PC-9 (cell line): ENCODE results near the gene BCL2L1.

Source experiments
- CTCF ChIP-seq: fragments of 200-600 bp; sonication (generic); conservative IDR thresholded peaks from 2 replicates; pipeline ENCODE4 v1.6.1; 2017; ENCODE audit warnings: mixed run types, antibody characterized with exemption, mild to moderate bottlenecking, moderate library complexity
- EZH2 ChIP-seq: fragments of 200-600 bp; sonication (generic); IDR thresholded peaks from 2 replicates; pipeline ENCODE4 v1.8.0; 2017; ENCODE audit warnings: antibody characterized with exemption, low read depth

- TF ChIP-seq CTCF (no peak), EZH2 (no peak)
Observed at GRCh38 chr20:31739550-31739977, 16.9 kb upstream of the BCL2L1 start.
